HEK293T (cell line): ENCODE data around the gene CLDN19.

Source experiments
- ARNT ChIP-seq: fragments of 450-650 bp; IDR thresholded peaks from 2 replicates; pipeline ENCODE4 v1.6.1; 2017; ENCODE audit warnings: mild to moderate bottlenecking
- ELF4 ChIP-seq: fragments of 450-650 bp; IDR thresholded peaks from 2 replicates; pipeline ENCODE4 v1.6.1; 2017; ENCODE audit warnings: antibody characterized with exemption
- FOXK2 ChIP-seq: fragments of 450-650 bp; IDR thresholded peaks from 2 replicates; pipeline ENCODE4 v1.6.1; 2016; ENCODE audit warnings: mild to moderate bottlenecking
- HDGF ChIP-seq: fragments of 450-650 bp; IDR thresholded peaks from 2 replicates; pipeline ENCODE4 v1.6.1; 2017; ENCODE audit warnings: antibody characterized with exemption, borderline replicate concordance
- L3MBTL2 ChIP-seq: fragments of 450-650 bp; conservative IDR thresholded peaks from 2 replicates; pipeline ENCODE4 v1.6.1; 2016; ENCODE audit warnings: mild to moderate bottlenecking
- SP1 ChIP-seq: fragments of 450-650 bp; IDR thresholded peaks from 2 replicates; pipeline ENCODE4 v1.6.1; 2017
- ZNF384 ChIP-seq: fragments of 450-650 bp; IDR thresholded peaks from 2 replicates; pipeline ENCODE4 v1.6.1; 2016

- TF ChIP-seq SP1 (no peak), HDGF (no peak), FOXK2 (no peak), ZNF384 (no peak), ARNT (no peak), L3MBTL2 (no peak), ELF4 (no peak)
Observed at GRCh38 chr1:42748021-42748420, 8.0 kb upstream of the CLDN19 start.
